GM10266 (cell line): ENCODE results near the gene SMAD5.

Experiments used
- DNase-seq: peaks from one replicate; pipeline ENCODE4 v3.0.0; 2012; ENCODE audit errors: extremely low spot score
- CTCF ChIP-seq: IDR thresholded peaks from 2 replicates; pipeline ENCODE4 v1.5.1; 2012; ENCODE audit warnings: mild to moderate bottlenecking, low read depth; ENCODE audit not compliant: control insufficient read depth, insufficient read depth; ENCODE audit errors: missing control alignments

The SMAD5 gene

GRCh38 chr5:136190091-136190720, 57.6 kb downstream of the SMAD5 start:
- no peak for TF ChIP-seq CTCF
- DNase-seq, result no peak

- no peak for TF ChIP-seq CTCF
- no peak for DNase-seq
Observed at GRCh38 chr5:136190904-136191303, 58.3 kb downstream of the SMAD5 start.

GRCh38 chr5:136191304-136192014, 58.8 kb downstream of the SMAD5 start:
- TF ChIP-seq CTCF, result no peak
- DNase-seq, result no peak

- DNase-seq, result no peak
- TF ChIP-seq CTCF, result no peak
Observed at GRCh38 chr5:136192015-136192525, 59.4 kb downstream of the SMAD5 start.

GRCh38 chr5:136192526-136193321, 60.1 kb downstream of the SMAD5 start, which contains the start of gene SMIM32:
Gene SMIM32 (minus strand): TSS chr5:136193162. CDS start chr5:136192524, 638 bp downstream.
- DNase-seq, result no peak
- no peak for TF ChIP-seq CTCF

- TF ChIP-seq CTCF, result no peak
- DNase-seq, result no peak
Observed at GRCh38 chr5:136193322-136193935, 60.8 kb downstream of the SMAD5 start.

GRCh38 chr5:136194576-136194975, 61.9 kb downstream of the SMAD5 start:
- TF ChIP-seq CTCF, result no peak
- no peak for DNase-seq
